HUES64 (cell line): Measurements from ENCODE around the gene TENT5C.

ENCODE experiments used
- H3K27ac ChIP-seq: 2 replicates; pipeline ENCODE4 v1.7.0; 2013; ENCODE audit warnings: low read depth, low read length, inconsistent platforms
- H3K27me3 ChIP-seq: 2 replicates; pipeline ENCODE4 v1.6.1; 2013; ENCODE audit warnings: mild to moderate bottlenecking, low read length; ENCODE audit not compliant: insufficient read depth
- H3K36me3 ChIP-seq: 2 replicates; pipeline ENCODE4 v1.6.1; 2013; ENCODE audit warnings: mild to moderate bottlenecking, low read length; ENCODE audit not compliant: insufficient read depth
- H3K4me1 ChIP-seq: 2 replicates; pipeline ENCODE4 v1.6.1; 2013; ENCODE audit warnings: mild to moderate bottlenecking, low read length, moderate library complexity; ENCODE audit not compliant: insufficient read depth
- H3K4me3 ChIP-seq: 2 replicates; pipeline ENCODE4 v1.5.1; 2013; ENCODE audit warnings: mild to moderate bottlenecking, low read length, moderate library complexity
- H3K9ac ChIP-seq: 2 replicates; pipeline ENCODE4 v1.6.1; 2013; ENCODE audit warnings: mild to moderate bottlenecking, low read depth, low read length
- H3K9me3 ChIP-seq: 2 replicates; pipeline ENCODE4 v1.6.1; 2013; ENCODE audit warnings: low read depth, low read length; ENCODE audit not compliant: insufficient read depth
- WGBS: fragments of 150-250, 120-280 bp; methylation state at CpG from one replicate; pipeline ENCODE4 v1.1.7; 2013; ENCODE audit warnings: missing lambda C conversion rate; 5-methylcytosine and 5-hydroxymethylcytosine counted together

The TENT5C gene

DNA sequence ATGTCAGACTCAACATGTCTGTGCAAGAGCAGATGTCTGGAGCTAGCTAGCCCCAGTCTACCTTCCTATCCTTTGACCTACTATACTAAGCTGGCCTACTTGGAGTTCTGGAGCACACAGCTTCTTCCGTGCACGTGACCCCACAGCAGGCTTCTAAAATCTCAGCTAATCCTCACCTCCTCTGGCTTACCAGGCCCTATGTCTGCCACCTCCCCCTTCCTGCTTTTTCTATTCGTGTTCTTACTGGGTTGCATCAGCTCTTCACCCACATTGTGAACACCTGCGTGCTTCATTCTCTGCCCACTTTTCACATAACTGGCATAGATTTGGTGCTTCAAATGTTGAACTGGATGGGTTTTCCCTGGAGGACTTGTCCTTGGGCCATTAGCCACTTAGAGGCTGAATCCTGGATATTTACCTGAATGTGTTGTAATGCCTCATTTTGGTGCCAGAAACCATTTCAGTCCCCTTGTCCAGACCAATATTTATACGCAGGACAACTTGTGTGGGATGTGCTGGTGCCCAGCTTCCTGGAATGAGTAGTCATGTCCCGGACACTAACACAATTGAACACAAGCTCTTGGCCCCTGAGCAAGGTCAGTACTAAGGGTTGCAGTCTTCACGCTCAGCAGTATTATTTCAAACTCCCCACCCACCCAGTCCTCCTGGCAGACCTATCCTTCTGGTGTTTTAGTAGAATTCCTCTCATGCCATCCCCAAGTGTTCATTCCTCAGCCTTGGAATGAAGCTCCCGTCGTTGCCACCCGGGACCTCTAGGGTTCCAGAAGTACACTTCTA lies 24.0 kb downstream of the TENT5C start:
- Histone ChIP-seq H3K9me3 (no peaks in the 10 kb centered on the region), H3K4me3 (no peak overlapping the region), H3K36me3 (no peaks in the 10 kb centered on the region), H3K9ac (no peak overlapping the region), H3K27me3 (no peaks in the 10 kb centered on the region), H3K27ac (no peak overlapping the region), H3K4me1 (peaks cover 17% of the 10 kb centered on the region)
- WGBS, result 93% methylated on average over 10 of the region's 10 CpGs

DNA sequence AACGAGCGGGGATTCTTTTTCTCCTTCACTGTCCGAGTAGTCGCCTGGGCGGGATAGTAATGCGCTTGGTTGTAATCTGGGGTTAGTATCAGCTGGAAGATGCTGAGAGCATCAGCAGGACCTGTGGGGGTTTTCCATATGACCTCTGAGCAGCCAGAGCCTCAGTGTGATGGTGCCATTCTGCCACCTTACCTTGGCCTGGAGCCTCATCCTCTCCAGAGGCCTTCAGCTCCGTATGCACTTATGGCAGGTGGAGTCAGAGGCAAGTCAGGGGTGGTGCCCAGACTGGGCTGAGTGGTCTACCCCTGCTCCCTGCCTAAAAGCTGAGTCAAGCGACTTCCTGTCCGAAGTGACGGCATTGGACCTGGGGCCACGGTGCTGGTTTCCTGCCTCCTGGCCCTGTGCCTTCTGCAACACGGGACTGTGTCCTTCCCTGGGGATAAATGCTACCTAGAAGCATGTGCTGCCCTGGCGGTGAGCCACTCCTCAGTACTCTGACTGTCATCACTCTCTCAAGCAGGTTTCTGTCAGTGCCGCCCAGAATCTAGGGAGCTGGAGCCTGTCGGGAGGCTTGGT lies 24.7 kb downstream of the TENT5C start:
- WGBS, result 93% methylated on average over 15 of the region's 15 CpGs
- Histone ChIP-seq H3K27ac (no peak overlapping the region), H3K9me3 (no peaks in the 10 kb centered on the region), H3K4me1 (peaks cover 17% of the 10 kb centered on the region), H3K4me3 (no peak overlapping the region), H3K27me3 (no peaks in the 10 kb centered on the region), H3K36me3 (no peaks in the 10 kb centered on the region), H3K9ac (no peak overlapping the region)

DNA sequence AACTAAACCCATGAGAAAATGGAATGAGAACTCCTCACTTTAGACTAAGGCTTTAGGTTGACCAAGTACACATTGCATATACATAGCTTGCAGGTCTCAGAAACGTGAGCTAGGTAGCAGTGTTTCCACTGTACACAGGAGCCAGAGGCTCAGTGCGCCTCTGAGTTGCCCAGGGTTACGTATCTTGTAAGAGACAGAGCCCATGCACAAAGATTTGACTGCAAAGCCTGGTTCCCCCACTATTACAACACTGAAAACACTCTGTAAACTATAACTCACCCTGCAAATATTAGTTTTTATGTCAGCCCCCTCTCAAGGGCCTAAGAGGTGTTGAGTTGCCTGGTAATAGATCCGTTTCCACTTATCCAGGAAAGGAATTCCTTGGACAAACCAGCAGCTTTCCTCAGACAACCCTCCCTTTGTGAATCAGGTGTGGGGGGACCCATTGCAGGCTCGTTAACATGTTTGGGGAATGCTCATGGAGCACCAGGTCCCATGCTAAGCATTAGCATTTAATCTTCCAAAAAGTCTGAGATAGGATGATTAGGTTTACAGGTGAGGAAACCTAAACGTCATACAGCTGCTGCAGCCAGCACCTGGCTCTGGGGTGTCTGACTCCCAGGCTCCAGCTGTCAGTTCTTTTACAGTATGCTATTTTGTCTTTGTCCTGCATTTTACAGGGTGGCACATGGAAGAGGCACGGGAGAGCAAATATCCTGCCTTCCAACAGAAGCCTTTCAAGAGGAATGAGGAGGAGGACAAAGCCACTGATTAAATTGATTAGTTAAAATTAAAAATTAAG lies 25.7 kb downstream of the TENT5C start:
- H3K4me1 ChIP-seq, result peaks cover 17% of the 10 kb centered on the region
- H3K9ac ChIP-seq, result no peak overlapping the region
- H3K9me3 ChIP-seq, result no peaks in the 10 kb centered on the region
- H3K36me3 ChIP-seq, result no peaks in the 10 kb centered on the region
- H3K4me3 ChIP-seq, result no peak overlapping the region
- WGBS, result 84% methylated on average over 7 of the region's 7 CpGs
- H3K27me3 ChIP-seq, result no peaks in the 10 kb centered on the region
- no peak overlapping the region for H3K27ac ChIP-seq

DNA sequence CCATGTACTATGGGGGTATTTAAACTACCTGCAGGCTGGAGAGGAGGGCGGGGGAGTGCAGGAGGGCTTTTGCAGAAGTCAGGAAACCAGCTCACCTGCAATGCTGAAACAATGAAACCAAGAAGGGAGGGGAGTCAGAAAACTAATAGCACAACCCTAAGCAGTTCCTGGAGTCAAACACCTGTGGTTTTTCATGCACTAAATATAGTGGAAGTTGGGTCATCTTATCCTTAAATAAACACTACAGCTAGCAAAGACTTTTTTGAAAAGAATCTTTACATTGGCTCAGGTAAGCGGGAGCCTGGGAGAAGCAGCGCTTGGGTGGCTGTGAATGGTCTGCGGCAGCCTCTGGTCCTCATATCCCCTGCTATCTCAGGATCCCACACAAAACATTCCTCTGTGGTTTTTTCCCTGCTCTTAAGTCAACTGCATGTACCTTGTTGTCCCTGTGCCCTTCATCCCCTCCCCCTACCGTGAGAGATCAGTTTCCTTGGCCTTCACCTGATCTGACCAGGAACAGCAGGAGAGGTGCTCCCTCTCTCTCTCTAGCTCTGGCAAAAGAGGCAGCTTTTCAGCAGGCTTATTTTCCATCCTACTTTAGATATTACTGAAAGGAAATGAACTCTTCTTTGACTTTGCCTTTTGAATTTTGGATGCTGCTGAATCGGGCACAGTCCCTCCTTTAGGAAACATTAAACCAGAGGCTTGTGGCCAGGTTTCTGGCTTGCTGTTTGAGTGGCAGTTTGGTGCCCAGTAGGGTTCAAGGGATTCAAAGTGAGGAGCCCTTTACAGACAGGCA lies 26.6 kb downstream of the TENT5C start:
- H3K27me3 ChIP-seq, result no peaks in the 10 kb centered on the region
- no peak overlapping the region for H3K4me3 ChIP-seq
- WGBS, result 75% methylated on average over 6 of the region's 6 CpGs
- H3K27ac ChIP-seq, result no peak overlapping the region
- H3K4me1 ChIP-seq, result peaks cover 17% of the 10 kb centered on the region
- H3K9me3 ChIP-seq, result no peaks in the 10 kb centered on the region
- H3K36me3 ChIP-seq, result no peaks in the 10 kb centered on the region
- no peak overlapping the region for H3K9ac ChIP-seq

DNA sequence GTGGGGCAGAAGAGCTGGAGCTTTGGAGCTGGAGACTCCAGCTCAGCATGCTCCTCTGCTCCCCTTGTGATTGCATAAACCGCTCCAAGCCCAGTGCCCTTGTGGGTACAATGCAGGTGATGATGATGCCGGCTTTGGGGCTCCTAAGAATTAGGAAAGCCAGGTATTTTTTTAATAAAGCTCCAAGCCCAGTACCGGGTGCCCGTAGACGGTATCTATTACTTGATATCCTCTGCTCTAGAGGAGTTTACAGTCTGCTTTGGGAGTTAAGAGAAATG lies 27.2 kb downstream of the TENT5C start:
- no peak overlapping the region for H3K9ac ChIP-seq
- H3K9me3 ChIP-seq, result no peaks in the 10 kb centered on the region
- no peaks in the 10 kb centered on the region for H3K27me3 ChIP-seq
- H3K27ac ChIP-seq, result no peak overlapping the region
- H3K4me3 ChIP-seq, result no peak overlapping the region
- H3K36me3 ChIP-seq, result no peaks in the 10 kb centered on the region
- H3K4me1 ChIP-seq, result peaks cover 17% of the 10 kb centered on the region
- 88% methylated on average over 5 of the region's 5 CpGs for WGBS

DNA sequence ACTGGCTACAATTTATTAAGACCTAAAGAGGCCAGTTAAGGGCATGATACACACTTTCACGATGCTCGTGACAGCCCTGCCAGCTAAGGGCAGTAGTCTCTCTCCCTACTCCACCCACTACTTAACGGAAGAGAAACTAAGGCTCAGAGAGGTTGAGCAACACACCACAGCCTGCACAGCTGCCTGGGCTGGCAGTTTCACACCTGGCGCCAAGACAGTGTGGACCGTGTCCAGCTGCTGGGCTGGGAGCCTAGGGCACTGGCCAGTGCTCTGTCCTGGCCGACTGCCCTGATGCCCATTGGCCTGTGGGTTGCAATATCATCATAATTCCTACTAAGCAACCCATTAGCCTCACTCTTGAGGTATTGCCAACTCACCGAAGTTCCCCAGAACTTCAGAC lies 27.6 kb downstream of the TENT5C start:
- Histone ChIP-seq H3K4me1 (peaks cover 17% of the 10 kb centered on the region), H3K36me3 (no peaks in the 10 kb centered on the region), H3K9me3 (no peaks in the 10 kb centered on the region), H3K9ac (no peak overlapping the region), H3K27ac (no peak overlapping the region), H3K4me3 (no peak overlapping the region), H3K27me3 (no peaks in the 10 kb centered on the region)
- 93% methylated on average over 7 of the region's 7 CpGs for WGBS

DNA sequence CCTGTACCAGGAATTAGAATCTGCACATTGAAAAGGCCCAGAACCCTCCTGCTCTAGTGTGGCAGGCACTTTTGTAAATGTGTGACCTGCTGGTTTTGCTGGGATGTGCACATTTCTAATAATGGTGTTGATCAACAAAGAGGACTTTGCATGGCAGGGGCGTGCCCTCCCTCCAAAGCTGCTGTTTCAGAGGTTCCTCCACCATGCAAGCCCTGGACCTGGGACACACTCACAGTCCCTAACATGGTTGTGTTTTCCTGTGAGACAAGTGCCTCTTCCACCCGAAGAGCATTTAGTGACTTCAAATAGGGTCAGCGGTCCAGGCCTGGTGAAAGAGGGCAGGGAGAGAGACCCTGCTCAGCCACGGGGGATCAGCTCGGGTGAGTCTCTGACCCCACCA lies 28.1 kb downstream of the TENT5C start:
- Histone ChIP-seq H3K9me3 (no peaks in the 10 kb centered on the region), H3K4me1 (peaks cover 17% of the 10 kb centered on the region), H3K27me3 (no peaks in the 10 kb centered on the region), H3K36me3 (no peaks in the 10 kb centered on the region), H3K9ac (no peak overlapping the region), H3K4me3 (no peak overlapping the region), H3K27ac (no peak overlapping the region)
- WGBS, result 91% methylated on average over 5 of the region's 5 CpGs

DNA sequence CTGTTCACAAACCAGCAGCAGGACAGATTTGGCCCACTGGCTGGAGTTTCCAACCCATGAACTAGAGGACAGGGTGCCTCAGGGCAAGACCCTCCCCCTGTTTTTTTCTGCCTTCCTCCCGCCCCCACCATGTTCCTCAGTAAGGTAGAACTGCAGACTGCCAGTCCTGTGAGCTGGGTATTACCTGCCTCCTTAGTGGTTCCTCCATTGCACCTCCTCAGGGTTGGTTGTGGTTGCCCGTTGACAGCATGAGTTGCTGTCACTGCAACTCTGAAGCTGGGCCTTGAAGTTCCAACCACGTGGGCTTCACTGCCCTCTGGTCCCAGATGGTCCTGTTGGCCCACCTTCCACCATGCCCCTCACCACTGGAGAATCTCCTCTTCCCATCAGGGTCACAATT lies 28.8 kb downstream of the TENT5C start:
- WGBS, result 91% methylated on average over 3 of the region's 3 CpGs
- no peaks in the 10 kb centered on the region for H3K36me3 ChIP-seq
- H3K4me3 ChIP-seq, result no peak overlapping the region
- H3K27ac ChIP-seq, result no peak overlapping the region
- no peaks in the 10 kb centered on the region for H3K27me3 ChIP-seq
- no peaks in the 10 kb centered on the region for H3K9me3 ChIP-seq
- H3K4me1 ChIP-seq, result peaks cover 17% of the 10 kb centered on the region
- no peak overlapping the region for H3K9ac ChIP-seq

DNA sequence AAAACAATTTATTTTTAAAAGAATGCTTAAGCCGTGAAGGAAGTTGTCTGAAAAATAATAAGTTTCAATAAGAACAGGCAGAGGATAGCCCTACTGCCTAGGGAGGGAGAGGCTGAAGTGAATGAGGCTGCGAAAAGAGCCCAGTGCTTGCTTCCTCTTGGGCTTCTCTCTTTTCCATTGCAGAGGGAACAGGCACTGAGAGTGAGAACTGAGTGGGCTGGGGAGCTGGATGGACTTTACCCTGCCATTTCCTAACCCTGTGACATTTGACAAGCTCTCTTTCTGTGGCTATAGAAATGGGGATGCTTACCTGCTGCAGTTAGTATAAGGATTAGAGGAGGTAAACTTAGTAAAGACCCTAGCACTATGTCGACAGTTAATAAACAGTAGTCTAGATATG lies 30.0 kb downstream of the TENT5C start:
- Histone ChIP-seq H3K27me3 (no peaks in the 10 kb centered on the region), H3K9me3 (no peaks in the 10 kb centered on the region), H3K4me1 (peaks cover 17% of the 10 kb centered on the region), H3K9ac (no peak overlapping the region), H3K36me3 (no peaks in the 10 kb centered on the region), H3K4me3 (no peak overlapping the region), H3K27ac (no peak overlapping the region)
- WGBS, result 92% methylated on average over 3 of the region's 3 CpGs

DNA sequence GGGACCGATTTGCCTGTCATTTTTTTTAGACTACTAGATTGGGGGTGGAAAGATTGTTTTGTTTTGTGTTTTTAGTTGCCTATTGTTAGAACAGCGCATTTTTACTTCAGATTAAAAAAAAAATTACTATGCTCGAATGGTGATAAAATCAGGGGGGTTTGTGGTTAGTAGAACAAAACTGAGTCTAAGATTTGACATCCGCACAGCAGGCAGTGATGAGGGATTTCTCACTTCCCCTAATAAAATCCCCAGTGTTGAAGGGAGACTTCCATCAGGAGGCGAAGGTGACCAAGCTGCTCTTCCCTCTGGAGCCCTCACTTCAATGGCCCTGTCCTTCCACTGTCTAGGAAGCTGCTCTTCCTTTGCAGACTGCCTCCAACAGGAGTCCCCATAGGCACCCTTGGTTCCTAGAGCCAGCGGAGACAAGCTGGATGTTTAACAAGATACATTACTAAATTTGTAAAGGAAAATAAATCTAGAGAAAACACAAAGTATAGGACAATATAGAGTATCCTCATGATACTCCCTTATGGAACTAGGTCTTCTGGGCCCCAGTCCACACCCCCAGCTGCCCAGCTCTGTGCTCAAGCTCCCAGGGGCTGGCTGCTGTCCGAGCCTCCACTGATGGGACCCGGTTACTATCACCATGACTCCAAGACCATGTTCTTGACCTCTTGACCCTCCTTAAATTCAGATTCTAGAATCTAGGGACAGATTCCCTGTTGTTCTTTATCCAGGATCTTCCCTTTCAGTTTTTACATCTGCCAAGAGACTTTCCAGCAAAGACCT lies 31.0 kb downstream of the TENT5C start:
- no peak overlapping the region for H3K4me3 ChIP-seq
- no peaks in the 10 kb centered on the region for H3K27me3 ChIP-seq
- WGBS, result 95% methylated on average over 7 of the region's 8 CpGs
- no peak overlapping the region for H3K27ac ChIP-seq
- H3K4me1 ChIP-seq, result peaks cover 15% of the 10 kb centered on the region
- no peaks in the 10 kb centered on the region for H3K9me3 ChIP-seq
- H3K36me3 ChIP-seq, result no peaks in the 10 kb centered on the region
- H3K9ac ChIP-seq, result no peak overlapping the region
